CD4-positive, alpha-beta T cell (primary cell): ENCODE measurements around the gene PGM1. TPM values are rescaled to one million over a fixed set of nuclear protein-coding genes. Genes with fewer than 3 reads are reported as not detected.

ENCODE experiments used
- ATAC-seq: fragments of 200-7000 bp; cut with Tn5 transposase; one replicate; pipeline ENCODE4 v1.10.0; 2022; ENCODE audit warnings: mild to moderate bottlenecking; ENCODE audit not compliant: poor library complexity
- CTCF ChIA-PET: fragments of 350-600 bp; sonication (Branson Sonifier 250); formaldehyde crosslinking; loops from one replicate; lab custom pipeline; 2021; ENCODE audit warnings: antibody characterized with exemption, inconsistent platforms; lab: Charles Lee
- POLR2A ChIA-PET: fragments of 350-600 bp; sonication (Branson Sonifier 250); formaldehyde crosslinking; loops from one replicate; lab custom pipeline; 2021; ENCODE audit warnings: antibody characterized with exemption, inconsistent platforms; lab: Charles Lee
- DNase-seq, 14 experiments: peaks; one replicate each; pipeline ENCODE4 v3.0.0-alpha.2; 2013 to 2020; ENCODE audit warnings: mixed read lengths in 2 of 14
- H3K27ac ChIP-seq, 2 donors: one replicate each; pipeline versions ENCODE4 v1.5.1 to v1.7.0; 2013; ENCODE audit warnings: low read length in 2 of 2, low read depth in 1 of 2, mild to moderate bottlenecking in 1 of 2
- H3K27me3 ChIP-seq, 2 experiments: 1 replicate in 1 of 2; 2 replicates in 1 of 2; pipeline versions ENCODE4 v1.6.1 to v1.7.0; 2013; ENCODE audit warnings: low read length in 2 of 2, control low read depth in 1 of 2, mild to moderate bottlenecking in 1 of 2, moderate library complexity in 1 of 2; ENCODE audit not compliant: insufficient read depth in 2 of 2, control insufficient read depth in 1 of 2
- H3K36me3 ChIP-seq: one replicate; pipeline ENCODE4 v1.6.1; 2013; ENCODE audit warnings: low read length, control low read depth; ENCODE audit not compliant: insufficient read depth
- H3K4me1 ChIP-seq: one replicate; pipeline ENCODE4 v1.6.1; 2013; ENCODE audit warnings: low read length, control low read depth; ENCODE audit not compliant: insufficient read depth
- H3K4me3 ChIP-seq: one replicate; pipeline ENCODE4 v1.5.1; 2013; ENCODE audit warnings: mild to moderate bottlenecking, low read length, moderate library complexity
- H3K9me3 ChIP-seq, 2 experiments: 1 replicate in 1 of 2; 2 replicates in 1 of 2; pipeline versions ENCODE4 v1.6.1 to v1.7.0; 2013; ENCODE audit warnings: low read length in 2 of 2, mild to moderate bottlenecking in 2 of 2, control low read depth in 1 of 2, moderate library complexity in 1 of 2; ENCODE audit not compliant: control insufficient read depth in 1 of 2, insufficient read depth in 1 of 2
- H3K27ac Mint-ChIP-seq: one replicate; pipeline ENCODE4 v1.8.0; 2020; ENCODE audit warnings: mixed read lengths
- H3K27me3 Mint-ChIP-seq: one replicate; pipeline ENCODE4 v1.8.0; 2021; ENCODE audit warnings: mixed read lengths
- H3K36me3 Mint-ChIP-seq: one replicate; pipeline ENCODE4 v1.8.0; 2021; ENCODE audit warnings: low read depth, mixed read lengths
- H3K4me1 Mint-ChIP-seq: one replicate; pipeline ENCODE4 v1.8.0; 2021; ENCODE audit warnings: low read depth, mixed read lengths
- H3K4me3 Mint-ChIP-seq: one replicate; pipeline ENCODE4 v1.8.0; 2020; ENCODE audit warnings: mild to moderate bottlenecking, mixed read lengths
- H3K9me3 Mint-ChIP-seq: one replicate; pipeline ENCODE4 v1.8.0; 2020; ENCODE audit warnings: mixed read lengths
- CTCF ChIP-seq: fragments of 200-600 bp; IDR thresholded peaks from one replicate; pipeline ENCODE4 v1.8.0; 2022; ENCODE audit warnings: antibody characterized with exemption, mild to moderate bottlenecking
- intact Hi-C, 2 experiments: fragments of 100-400 bp; cut with DNase I in 1 of 2; cut with micrococcal nuclease in 1 of 2; formaldehyde crosslinking; loops; one replicate each; pipeline versions ENCODE4 v1.15.1 to v1.9.0; 2023 to 2025; cut with DNase I, micrococcal nuclease
- total RNA-seq, 174 experiments: library from RNA in 2 of 174; stranded (reverse) in 2 of 174; gene quantifications; one replicate each; pipeline ENCODE4 v1.2.3 and lab custom pipeline; 2021 to 2026

The PGM1 gene
- total RNA-seq, 2 experiments from 2014 or later = 5.4 to 5.6 TPM

DNA sequence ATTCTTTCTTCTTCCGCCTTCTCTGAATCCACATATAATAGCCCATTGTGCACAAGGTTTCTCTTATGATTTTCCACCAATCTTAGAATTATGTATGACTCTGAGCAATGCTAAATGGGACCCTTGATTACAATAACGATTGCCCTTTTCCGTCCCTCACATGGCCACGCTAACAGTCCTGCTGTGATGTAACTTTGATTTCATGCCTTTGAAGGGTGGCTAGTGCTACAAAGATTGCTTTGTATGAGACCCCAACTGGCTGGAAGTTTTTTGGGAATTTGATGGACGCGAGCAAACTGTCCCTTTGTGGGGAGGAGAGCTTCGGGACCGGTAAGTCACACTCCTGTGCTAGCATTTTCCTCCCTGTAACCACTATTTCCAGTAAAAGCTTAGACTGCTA, 45.3 kb downstream of the PGM1 start:
- no peak for DNase-seq
- no peak for ATAC-seq
- peaks cover 44% of the 10 kb centered on the region for H3K36me3 ChIP-seq
- no peaks in the 10 kb centered on the region for H3K4me1 Mint-ChIP-seq
- H3K27me3 Mint-ChIP-seq = no peaks in the 10 kb centered on the region
- H3K4me3 Mint-ChIP-seq = no peak overlapping the region
- no peaks in the 10 kb centered on the region for H3K27me3 ChIP-seq
- no peak for TF ChIP-seq CTCF
- CTCF ChIA-PET = no interaction called here
- peaks cover 89% of the 10 kb centered on the region for H3K36me3 Mint-ChIP-seq
- intact Hi-C loops = no loop called here
- H3K9me3 Mint-ChIP-seq = no peaks in the 10 kb centered on the region
- no peaks in the 10 kb centered on the region for H3K9me3 ChIP-seq
- H3K27ac ChIP-seq = no peak overlapping the region
- POLR2A ChIA-PET = no interaction called here
- no peak overlapping the region for H3K4me3 ChIP-seq
- no peaks in the 10 kb centered on the region for H3K4me1 ChIP-seq
- no peak overlapping the region for H3K27ac Mint-ChIP-seq

- no peaks in the 10 kb centered on the region for H3K27me3 ChIP-seq
- intact Hi-C loops = no loop called here
- no peak for TF ChIP-seq CTCF
- H3K27ac ChIP-seq = no peak overlapping the region
- ATAC-seq = no peak
- Mint-ChIP-seq H3K9me3 (no peaks in the 10 kb centered on the region), H3K27ac (no peak overlapping the region), H3K27me3 (no peaks in the 10 kb centered on the region), H3K4me3 (no peak overlapping the region), H3K4me1 (no peaks in the 10 kb centered on the region), H3K36me3 (peaks cover 89% of the 10 kb centered on the region)
- ChIA-PET CTCF (no interaction called here), POLR2A (no interaction called here)
- no peaks in the 10 kb centered on the region for H3K4me1 ChIP-seq
- no peak for DNase-seq
- peaks cover 47% of the 10 kb centered on the region for H3K36me3 ChIP-seq
- H3K4me3 ChIP-seq = no peak overlapping the region
- H3K9me3 ChIP-seq = no peaks in the 10 kb centered on the region
These were observed 45.7 kb downstream of the PGM1 start for GRCh38 chr1:63638875-63639274.

DNA sequence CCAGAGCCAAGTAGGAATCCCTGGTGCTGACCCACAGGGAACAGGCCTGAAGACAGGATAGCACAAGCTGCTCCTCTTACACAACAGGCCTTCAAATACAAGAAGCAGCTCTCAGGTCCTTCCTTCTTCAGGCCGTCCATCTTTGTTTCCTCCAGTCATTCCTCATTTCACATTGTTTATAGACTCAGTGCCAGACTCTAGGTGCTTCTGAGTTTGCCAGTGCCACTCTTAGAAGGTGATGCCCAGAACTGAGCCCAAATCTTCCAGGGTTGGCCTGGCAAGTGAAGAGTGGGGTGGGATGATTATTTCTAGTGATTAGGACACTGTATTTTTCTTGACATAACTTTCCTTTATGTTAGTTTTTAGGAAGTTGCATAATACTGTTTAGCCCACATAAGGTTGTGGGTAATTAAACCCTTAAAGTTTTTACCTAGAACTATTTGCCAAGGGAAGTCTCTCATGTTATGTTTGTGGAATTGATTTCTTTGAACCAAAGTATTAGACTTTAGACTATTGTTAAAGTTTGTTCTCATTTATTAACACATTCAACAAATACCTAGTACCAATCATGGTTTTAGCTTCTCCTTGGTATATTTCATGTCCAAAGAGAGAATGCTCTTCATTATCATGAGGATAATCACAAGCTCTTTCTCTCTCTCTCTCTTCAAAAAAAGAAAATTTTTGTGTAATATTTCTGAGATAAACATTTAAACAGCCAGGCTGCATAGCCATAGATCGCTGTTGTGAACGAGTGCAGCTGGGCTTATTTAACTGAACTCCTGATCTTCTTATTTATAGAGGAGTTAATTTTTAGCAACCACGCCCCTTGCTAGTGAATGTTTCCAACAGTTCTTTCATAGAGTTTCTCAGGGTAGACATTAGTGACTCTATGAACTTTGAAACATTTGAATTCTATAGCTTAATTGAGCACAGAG, 47.7 kb downstream of the PGM1 start:
- Histone ChIP-seq H3K27ac (no peak overlapping the region), H3K4me3 (no peak overlapping the region), H3K4me1 (no peaks in the 10 kb centered on the region), H3K9me3 (no peaks in the 10 kb centered on the region), H3K36me3 (peaks cover 37% of the 10 kb centered on the region), H3K27me3 (no peaks in the 10 kb centered on the region)
- no peak for TF ChIP-seq CTCF
- Mint-ChIP-seq H3K4me3 (no peak overlapping the region), H3K27me3 (no peaks in the 10 kb centered on the region), H3K4me1 (no peaks in the 10 kb centered on the region), H3K36me3 (peaks cover 77% of the 10 kb centered on the region), H3K9me3 (no peaks in the 10 kb centered on the region), H3K27ac (no peak overlapping the region)
- ATAC-seq = no peak
- CTCF ChIA-PET = no interaction called here
- POLR2A ChIA-PET = no interaction called here
- intact Hi-C loops = no loop called here
- no peak for DNase-seq
